A549 (cell line): Measurements from ENCODE around the gene FGFBP2. TPM values are rescaled to one million over a fixed set of nuclear protein-coding genes. Genes with fewer than 3 reads are reported as not detected.

ENCODE experiments used
- ATAC-seq, 2 experiments: fragments of 200-7000 bp in 1 of 2; fragments of >200 bp in 1 of 2; cut with Nextera tagmentation in 1 of 2; cut with Tn5 transposase in 1 of 2; 3 replicates each; pipeline versions ENCODE4 v1.8.0 to v1.9.1; 2018 to 2020; ENCODE audit warnings: mild to moderate bottlenecking in 1 of 2, moderate library complexity in 1 of 2
- CTCF ChIA-PET: fragments of 300-600 bp; sonication (Branson Sonifier 250); formaldehyde crosslinking; extraction: SDS; loops from one replicate; lab custom pipeline; 2021; ENCODE audit warnings: antibody characterized with exemption, inconsistent platforms; lab: Yijun Ruan, JAX
- POLR2A ChIA-PET: fragments of 350-600 bp; formaldehyde crosslinking; extraction: SDS; loops from one replicate; lab custom pipeline; 2021; ENCODE audit warnings: antibody characterized with exemption, inconsistent platforms; lab: Yijun Ruan, JAX
- DNase-seq, 2 experiments: peaks; one replicate each; pipeline versions ENCODE4 v3.0.0 to v3.0.0-alpha.2; 2011 to 2016; ENCODE audit warnings: low read depth in 1 of 2, low spot score in 1 of 2
- FAIRE-seq: peaks from 2 replicates; lab custom pipeline; 2011; peaks lifted over from hg19 to GRCh38; lab: Jason Lieb, UNC
- H3K27ac ChIP-seq, 2 experiments: fragments of >200 bp; sonication (Bioruptor Twin); formaldehyde crosslinking; 3 replicates each; pipeline ENCODE4 v1.5.1; 2016 to 2017
- H3K4me1 ChIP-seq: fragments of >200 bp; sonication (Bioruptor Twin); formaldehyde crosslinking; 3 replicates; pipeline ENCODE4 v1.6.1; 2016
- H3K4me2 ChIP-seq: fragments of >200 bp; sonication (Bioruptor Twin); formaldehyde crosslinking; 3 replicates; pipeline ENCODE4 v1.6.1; 2016
- H3K4me3 ChIP-seq: fragments of >200 bp; sonication (Bioruptor Twin); formaldehyde crosslinking; 3 replicates; pipeline ENCODE4 v1.5.1; 2016
- H3K9me3 ChIP-seq: fragments of >200 bp; sonication (Bioruptor Twin); formaldehyde crosslinking; 3 replicates; pipeline ENCODE4 v1.6.1; 2016
- ATOH8 ChIP-seq: fragments of 250-450 bp; sonication (Bioruptor Pico); IDR thresholded peaks from 2 replicates; pipeline ENCODE4 v1.5.0; 2020; ENCODE audit warnings: low read depth, mild to moderate bottlenecking, moderate library complexity
- CBX2 ChIP-seq: fragments of 200-600 bp; sonication (generic); IDR thresholded peaks from 2 replicates; pipeline ENCODE4 v1.6.1; 2016; ENCODE audit warnings: low read depth, mild to moderate bottlenecking, borderline replicate concordance
- CBX8 ChIP-seq: fragments of 200-600 bp; sonication (generic); IDR thresholded peaks from 2 replicates; pipeline ENCODE4 v1.6.1; 2016
- CEBPB ChIP-seq, 2 experiments: fragments of >200 bp in 1 of 2; sonication (Bioruptor Twin) in 1 of 2; formaldehyde crosslinking in 1 of 2; IDR thresholded peaks; 2 replicates each; pipeline ENCODE4 v1.6.1; 2012 to 2016
- CHD2 ChIP-seq: fragments of 150-350 bp; IDR thresholded peaks from 2 replicates; pipeline ENCODE4 v1.6.1; 2014; ENCODE audit warnings: low read length; ENCODE audit not compliant: partially characterized antibody
- CHD4 ChIP-seq: fragments of 200-600 bp; sonication (generic); IDR thresholded peaks from 2 replicates; pipeline ENCODE4 v1.6.1; 2016; ENCODE audit warnings: antibody characterized with exemption, mild to moderate bottlenecking, borderline replicate concordance
- E2F6 ChIP-seq: IDR thresholded peaks from 2 replicates; pipeline ENCODE4 v1.6.1; 2012; ENCODE audit warnings: low read depth, borderline replicate concordance
- FOSL2 ChIP-seq, 2 experiments: fragments of 450-650 bp in 1 of 2; fragments of >200 bp in 1 of 2; sonication (Bioruptor Twin) in 1 of 2; formaldehyde crosslinking; IDR thresholded peaks; 2 replicates each; pipeline versions ENCODE4 v1.5.0 to v1.6.1; 2016 to 2020; ENCODE audit warnings: mild to moderate bottlenecking in 1 of 2, moderate library complexity in 1 of 2
- HDAC2 ChIP-seq: fragments of 200-600 bp; sonication (generic); IDR thresholded peaks from 2 replicates; pipeline ENCODE4 v1.6.1; 2016
- HES2 ChIP-seq: fragments of >200 bp; sonication (Bioruptor Twin); formaldehyde crosslinking; IDR thresholded peaks from 2 replicates; pipeline ENCODE4 v1.6.1; 2016
- HEYL ChIP-seq: fragments of 250-450 bp; sonication (Bioruptor Pico); IDR thresholded peaks from 2 replicates; pipeline ENCODE4 v1.8.0; 2021; ENCODE audit warnings: mild to moderate bottlenecking, moderate library complexity
- HOXB5 ChIP-seq: fragments of 250-450 bp; sonication (Bioruptor Pico); IDR thresholded peaks from 2 replicates; pipeline ENCODE4 v1.5.0; 2020; ENCODE audit warnings: mild to moderate bottlenecking, moderate library complexity
- KDM1A ChIP-seq: fragments of 200-600 bp; sonication (generic); IDR thresholded peaks from 2 replicates; pipeline ENCODE4 v1.6.1; 2016; ENCODE audit warnings: low read depth, mild to moderate bottlenecking
- KDM5A ChIP-seq: fragments of 200-600 bp; sonication (generic); IDR thresholded peaks from 2 replicates; pipeline ENCODE4 v1.6.1; 2016; ENCODE audit warnings: antibody characterized with exemption, mild to moderate bottlenecking
- MAZ ChIP-seq: fragments of 150-350 bp; IDR thresholded peaks from 2 replicates; pipeline ENCODE4 v1.6.1; 2014; ENCODE audit warnings: antibody characterized with exemption, low read depth, low read length, borderline replicate concordance
- MYC ChIP-seq: IDR thresholded peaks from 2 replicates; pipeline ENCODE4 v1.6.1; 2012; ENCODE audit warnings: mild to moderate bottlenecking, inconsistent platforms, low read length, improper control_type of control experiment, borderline replicate concordance
- PBX3 ChIP-seq: IDR thresholded peaks from 2 replicates; pipeline ENCODE4 v1.6.1; 2012
- PHF8 ChIP-seq: fragments of 200-600 bp; sonication (generic); IDR thresholded peaks from 2 replicates; pipeline ENCODE4 v1.6.1; 2016; ENCODE audit warnings: low read depth, mild to moderate bottlenecking, antibody characterized with exemption, moderate library complexity, borderline replicate concordance
- POLR2A ChIP-seq: IDR thresholded peaks from 2 replicates; pipeline ENCODE4 v1.6.1; 2012; ENCODE audit warnings: mild to moderate bottlenecking, low read length
- RAD21 ChIP-seq, 2 experiments: fragments of >200 bp in 1 of 2; sonication (Bioruptor Twin) in 1 of 2; formaldehyde crosslinking in 1 of 2; IDR thresholded peaks in 1 of 2; conservative IDR thresholded peaks in 1 of 2; 2 replicates in 1 of 2; 3 replicates in 1 of 2; pipeline ENCODE4 v1.6.1; 2012 to 2018; ENCODE audit warnings: inconsistent platforms in 1 of 2
- RFX5 ChIP-seq: fragments of 450-650 bp; IDR thresholded peaks from 2 replicates; pipeline ENCODE4 v1.7.1; 2014; ENCODE audit warnings: antibody characterized with exemption, mild to moderate bottlenecking, moderate library complexity
- TFCP2L1 ChIP-seq: fragments of 250-450 bp; sonication (Bioruptor Pico); IDR thresholded peaks from 2 replicates; pipeline ENCODE4 v1.5.0; 2021; ENCODE audit warnings: mild to moderate bottlenecking
- TP53 ChIP-seq: fragments of 250-450 bp; sonication (Bioruptor Pico); IDR thresholded peaks from 2 replicates; pipeline ENCODE4 v1.5.0; 2021; ENCODE audit warnings: mild to moderate bottlenecking, moderate library complexity
- ZC3H11A ChIP-seq: fragments of 450-650 bp; IDR thresholded peaks from 2 replicates; pipeline ENCODE4 v1.6.1; 2014; ENCODE audit warnings: antibody characterized with exemption, mild to moderate bottlenecking
- ZFP36 ChIP-seq: fragments of 450-650 bp; IDR thresholded peaks from 2 replicates; pipeline ENCODE4 v1.6.1; 2014; ENCODE audit warnings: borderline replicate concordance; ENCODE audit not compliant: partially characterized antibody
- WGBS: methylation state at CpG from one replicate; pipeline ENCODE4 v1.1.6; 2017; ENCODE audit errors: missing lambda C conversion rate; 5-methylcytosine and 5-hydroxymethylcytosine counted together
- polyA plus RNA-seq, 4 experiments: library from polyadenylated mRNA; depleted of rRNA in 3 of 4; stranded (reverse); fragments of >200 nt; fragmentation: RNase III in 1 of 4; extraction: RNeasy Plus Mini Kit Qiagen cat#74134 plus additional on column Dnase treatment in 1 of 4; gene quantifications; 2 replicates in 3 of 4; 3 replicates in 1 of 4; pipeline ENCODE4 v1.2.3, GENCODE V29; 2011 to 2017

FGFBP2 gene
- polyA plus RNA-seq, 2 of the 4 experiments (the other 2 are of a cell fraction), result not detected

- ATAC-seq (no peak), FAIRE-seq (no peak), DNase-seq (no peak)
- H3K27ac ChIP-seq, result no peak overlapping the region
- no peaks in the 10 kb centered on the region for H3K9me3 ChIP-seq
- POLR2A ChIA-PET, result no interaction called here
- H3K4me3 ChIP-seq, result no peak overlapping the region
- CTCF ChIA-PET, result interaction anchor here (1.2 to 4.5 kb wide), 2 partner anchors 52 to 125 kb away, joined by 7 to 16 read pairs; no protein-coding TSS in a partner anchor
- TF ChIP-seq TP53 (CRISPR knock-in tag) (no peak), PBX3 (no peak), PHF8 (no peak), HDAC2 (no peak), FOSL2 (IDR thresholded peaks at IDR 0.05) (no peak), FOSL2 (CRISPR knock-in tag; IDR thresholded peaks at IDR 0.05) (no peak), HOXB5 (CRISPR knock-in tag) (no peak), ATOH8 (CRISPR knock-in tag) (no peak), POLR2A (no peak), KDM1A (no peak), CHD2 (no peak), KDM5A (no peak), ZFP36 (no peak), HES2 (no peak), CBX2 (no peak)
- WGBS, result 51% methylated on average over 5 of the region's 5 CpGs
- no peaks in the 10 kb centered on the region for H3K4me1 ChIP-seq
- H3K4me2 ChIP-seq, result no peak overlapping the region
Observed at GRCh38 chr4:16007471-16008095, 44.6 kb upstream of the FGFBP2 start.

- 74% methylated on average over 6 of the region's 6 CpGs for WGBS
- no peak overlapping the region for H3K4me3 ChIP-seq
- no peaks in the 10 kb centered on the region for H3K9me3 ChIP-seq
- no peak for TF ChIP-seq CEBPB (IDR thresholded peaks at IDR 0.05)
- no peak for TF ChIP-seq E2F6
- TF ChIP-seq CHD4, result no peak
- TF ChIP-seq MYC, result no peak
- TF ChIP-seq MAZ, result no peak
- no peak for TF ChIP-seq KDM1A
- no peak for TF ChIP-seq POLR2A
- no peak for TF ChIP-seq HOXB5 (CRISPR knock-in tag)
- no peak for TF ChIP-seq ZC3H11A
- no peak for TF ChIP-seq PHF8
- no peak for TF ChIP-seq RAD21 (conservative IDR thresholded peaks at IDR 0.05 in 1 of 2, IDR thresholded peaks at IDR 0.05 in 1 of 2)
- TF ChIP-seq ZFP36, result no peak
- TF ChIP-seq TFCP2L1 (CRISPR knock-in tag), result no peak
- TF ChIP-seq CBX8, result no peak
- TF ChIP-seq RFX5, result no peak
- TF ChIP-seq FOSL2 (IDR thresholded peaks at IDR 0.05), result no peak
- TF ChIP-seq FOSL2 (CRISPR knock-in tag; IDR thresholded peaks at IDR 0.05), result no peak
- TF ChIP-seq ATOH8 (CRISPR knock-in tag), result no peak
- no peak for TF ChIP-seq HEYL (CRISPR knock-in tag)
- H3K27ac ChIP-seq, result no peak overlapping the region
- ChIA-PET CTCF (interaction anchor here (1.4 to 4.5 kb wide), 3 partner anchors 51 to 202 kb away, joined by 5 to 16 read pairs (median 11); no protein-coding TSS in a partner anchor), POLR2A (no interaction called here)
- ATAC-seq, result no peak
- no peak for DNase-seq
- H3K4me1 ChIP-seq, result no peaks in the 10 kb centered on the region
- no peak for FAIRE-seq
- no peak overlapping the region for H3K4me2 ChIP-seq
Observed at GRCh38 chr4:16006771-16007446, 43.9 kb upstream of the FGFBP2 start.
